Mesendoderm (in vitro differentiated cells): ENCODE measurements around the gene DNAI7.

Experiments
- DNase-seq: peaks from one replicate; pipeline ENCODE4 v3.0.0; 2013
- H2AK5ac ChIP-seq: 2 replicates; pipeline ENCODE4 v1.6.1; 2013; ENCODE audit warnings: low read length, inconsistent platforms
- H2BK120ac ChIP-seq: 2 replicates; pipeline ENCODE4 v1.6.1; 2013; ENCODE audit warnings: low read depth, mild to moderate bottlenecking, low read length, moderate library complexity, mixed read lengths
- H2BK15ac ChIP-seq: replicated peaks from 2 replicates; pipeline ENCODE4 v1.6.1; 2013; ENCODE audit warnings: low read depth, mild to moderate bottlenecking, moderate library complexity
- H2BK5ac ChIP-seq: 2 replicates; pipeline ENCODE4 v1.6.1; 2013; ENCODE audit warnings: low read length, inconsistent platforms
- H3K18ac ChIP-seq: 2 replicates; pipeline ENCODE4 v1.6.1; 2013; ENCODE audit warnings: mild to moderate bottlenecking, low read length, mixed read lengths
- H3K23ac ChIP-seq: one replicate; pipeline ENCODE4 v1.6.1; 2013; ENCODE audit warnings: low read length
- H3K27ac ChIP-seq: 2 replicates; pipeline ENCODE4 v1.5.1; 2013; ENCODE audit warnings: low read depth, mild to moderate bottlenecking, inconsistent platforms, low read length, moderate library complexity
- H3K27me3 ChIP-seq: 2 replicates; pipeline ENCODE4 v1.6.1; 2013; ENCODE audit warnings: low read length, control low read depth, mild to moderate bottlenecking, inconsistent platforms; ENCODE audit not compliant: insufficient read depth, poor library complexity
- H3K36me3 ChIP-seq: 2 replicates; pipeline ENCODE4 v1.6.1; 2013; ENCODE audit warnings: low read length, inconsistent platforms; ENCODE audit not compliant: control insufficient read depth, insufficient read depth
- H3K4ac ChIP-seq: one replicate; pipeline ENCODE4 v1.6.1; 2013; ENCODE audit warnings: low read depth, mild to moderate bottlenecking, low read length, moderate library complexity
- H3K4me1 ChIP-seq: 2 replicates; pipeline ENCODE4 v1.6.1; 2013; ENCODE audit warnings: low read depth, low read length, inconsistent platforms; ENCODE audit not compliant: control insufficient read depth
- H3K4me2 ChIP-seq: 2 replicates; pipeline ENCODE4 v1.6.1; 2013; ENCODE audit warnings: low read length
- H3K4me3 ChIP-seq: 2 replicates; pipeline ENCODE4 v1.5.1; 2013; ENCODE audit warnings: mild to moderate bottlenecking, low read length
- H3K56ac ChIP-seq: one replicate; pipeline ENCODE4 v1.6.1; 2013; ENCODE audit warnings: low read length
- H3K79me1 ChIP-seq: 2 replicates; pipeline ENCODE4 v1.6.1; 2013; ENCODE audit warnings: low read length, inconsistent platforms
- H3K79me2 ChIP-seq: 2 replicates; pipeline ENCODE4 v1.6.1; 2013; ENCODE audit warnings: mild to moderate bottlenecking, low read length; ENCODE audit not compliant: control insufficient read depth, insufficient read depth
- H3K9ac ChIP-seq: 2 replicates; pipeline ENCODE4 v1.6.1; 2013; ENCODE audit warnings: low read length, inconsistent platforms
- H4K5ac ChIP-seq: one replicate; pipeline ENCODE4 v1.6.1; 2013; ENCODE audit warnings: low read length
- H4K8ac ChIP-seq: one replicate; pipeline ENCODE4 v1.6.1; 2013; ENCODE audit warnings: low read depth, mild to moderate bottlenecking, control low read depth, low read length, moderate library complexity
- WGBS: extraction: QIAGEN DNeasy Blood & Tissue Kit; methylation state at CpG from one replicate; pipeline ENCODE4 v1.1.7; 2013; ENCODE audit warnings: low lambda C conversion rate, missing lambda C conversion rate; ENCODE audit not compliant: insufficient coverage; ENCODE audit errors: extremely low coverage; 5-methylcytosine and 5-hydroxymethylcytosine counted together

Gene DNAI7

DNA sequence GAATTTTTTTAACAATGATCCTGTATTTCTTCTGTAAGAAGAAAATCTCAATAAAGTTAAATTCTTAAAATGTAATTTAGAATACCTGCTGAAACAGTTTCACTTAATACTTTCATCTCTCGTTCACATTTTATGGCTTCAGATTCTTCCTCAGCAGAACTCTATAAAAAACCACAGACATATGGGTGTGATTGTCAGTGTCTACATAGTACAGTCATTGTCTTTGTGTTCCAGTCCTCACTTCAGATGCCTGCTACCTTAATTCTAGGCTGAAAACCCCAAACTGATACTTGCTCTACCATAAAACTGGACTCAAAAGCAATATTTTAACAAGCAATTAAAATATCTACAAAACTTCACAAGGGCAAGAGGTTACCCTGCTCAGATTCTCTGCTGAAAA is 71.8 kb downstream of the DNAI7 start:
- H3K4me3 ChIP-seq = no peak overlapping the region
- H3K4ac ChIP-seq = no peak overlapping the region
- no peak overlapping the region for H4K8ac ChIP-seq
- H3K27ac ChIP-seq = no peak overlapping the region
- no peak overlapping the region for H3K18ac ChIP-seq
- no peak for DNase-seq
- H2BK120ac ChIP-seq = no peak overlapping the region
- H3K4me1 ChIP-seq = no peaks in the 10 kb centered on the region
- WGBS = no CpG with 5 or more reads among the region's 1 CpG
- H3K9ac ChIP-seq = no peak overlapping the region
- H3K79me2 ChIP-seq = no peaks in the 10 kb centered on the region
- H3K79me1 ChIP-seq = no peaks in the 10 kb centered on the region
- no peaks in the 10 kb centered on the region for H3K36me3 ChIP-seq
- H2BK5ac ChIP-seq = no peak overlapping the region
- H4K5ac ChIP-seq = no peak overlapping the region
- H3K23ac ChIP-seq = no peak overlapping the region
- no peak overlapping the region for H3K56ac ChIP-seq
- H3K27me3 ChIP-seq = no peaks in the 10 kb centered on the region
- no peak overlapping the region for H2AK5ac ChIP-seq
- no peak overlapping the region for H3K4me2 ChIP-seq
- no peak overlapping the region for H2BK15ac ChIP-seq

DNA sequence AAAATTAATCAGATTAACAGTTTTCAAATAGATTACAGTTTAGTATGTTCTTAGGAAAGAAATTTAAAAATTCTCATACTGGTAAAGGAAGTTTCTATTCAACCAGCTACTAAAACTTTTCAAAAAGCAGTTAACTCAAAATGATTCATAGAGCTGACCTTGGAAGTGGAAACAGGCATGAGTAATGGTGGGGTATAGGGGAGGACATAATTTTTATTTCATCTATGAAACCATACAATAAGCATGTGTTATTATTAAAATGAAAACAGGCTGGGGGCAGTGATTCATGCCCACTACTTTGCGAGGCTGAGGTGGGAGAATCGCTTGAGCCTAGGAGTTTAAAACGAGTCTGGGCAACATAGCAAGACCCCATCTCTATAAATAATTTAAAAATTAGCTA is 73.0 kb downstream of the DNAI7 start:
- Histone ChIP-seq H3K4me2 (no peak overlapping the region), H3K36me3 (no peaks in the 10 kb centered on the region), H3K4me1 (no peaks in the 10 kb centered on the region), H2AK5ac (no peak overlapping the region), H3K4me3 (no peak overlapping the region), H3K4ac (no peak overlapping the region), H3K79me1 (no peaks in the 10 kb centered on the region), H3K18ac (no peak overlapping the region), H3K79me2 (no peaks in the 10 kb centered on the region), H2BK5ac (no peak overlapping the region), H4K5ac (no peak overlapping the region), H3K23ac (no peak overlapping the region), H2BK15ac (no peak overlapping the region), H3K27me3 (no peaks in the 10 kb centered on the region), H3K56ac (no peak overlapping the region), H3K27ac (no peak overlapping the region), H3K9ac (no peak overlapping the region), H4K8ac (no peak overlapping the region), H2BK120ac (no peak overlapping the region)
- WGBS = no CpG with 5 or more reads among the region's 3 CpGs
- no peak for DNase-seq

DNA sequence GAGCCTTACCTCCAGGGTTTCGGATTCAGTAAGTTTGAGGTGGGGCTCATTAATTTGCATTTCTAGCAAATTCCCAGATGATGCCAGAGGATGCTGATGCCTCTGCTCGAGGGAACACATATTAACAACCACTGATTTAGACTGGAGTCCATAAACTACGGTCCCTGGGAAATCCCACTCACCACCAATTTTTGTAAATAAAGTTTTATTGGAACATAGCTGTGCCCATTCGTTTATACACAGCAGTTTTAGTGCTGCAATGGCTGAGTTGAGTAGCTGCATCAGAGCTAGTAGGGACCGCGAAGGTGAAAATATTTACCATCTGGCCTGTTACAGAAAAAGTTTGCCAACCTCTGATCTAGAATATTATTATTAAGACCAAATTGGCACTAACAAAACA is 73.8 kb downstream of the DNAI7 start:
- H3K4me3 ChIP-seq = no peak overlapping the region
- H3K36me3 ChIP-seq = no peaks in the 10 kb centered on the region
- no peaks in the 10 kb centered on the region for H3K79me2 ChIP-seq
- no peaks in the 10 kb centered on the region for H3K79me1 ChIP-seq
- no CpG with 5 or more reads among the region's 6 CpGs for WGBS
- H3K56ac ChIP-seq = no peak overlapping the region
- H3K27me3 ChIP-seq = no peaks in the 10 kb centered on the region
- H2AK5ac ChIP-seq = no peak overlapping the region
- no peak overlapping the region for H4K8ac ChIP-seq
- no peak overlapping the region for H3K18ac ChIP-seq
- no peak overlapping the region for H3K9ac ChIP-seq
- no peak overlapping the region for H2BK5ac ChIP-seq
- no peak overlapping the region for H2BK15ac ChIP-seq
- no peak overlapping the region for H3K4ac ChIP-seq
- H3K27ac ChIP-seq = no peak overlapping the region
- H2BK120ac ChIP-seq = no peak overlapping the region
- H3K23ac ChIP-seq = no peak overlapping the region
- no peaks in the 10 kb centered on the region for H3K4me1 ChIP-seq
- DNase-seq = no peak
- H4K5ac ChIP-seq = no peak overlapping the region
- H3K4me2 ChIP-seq = no peak overlapping the region

DNA sequence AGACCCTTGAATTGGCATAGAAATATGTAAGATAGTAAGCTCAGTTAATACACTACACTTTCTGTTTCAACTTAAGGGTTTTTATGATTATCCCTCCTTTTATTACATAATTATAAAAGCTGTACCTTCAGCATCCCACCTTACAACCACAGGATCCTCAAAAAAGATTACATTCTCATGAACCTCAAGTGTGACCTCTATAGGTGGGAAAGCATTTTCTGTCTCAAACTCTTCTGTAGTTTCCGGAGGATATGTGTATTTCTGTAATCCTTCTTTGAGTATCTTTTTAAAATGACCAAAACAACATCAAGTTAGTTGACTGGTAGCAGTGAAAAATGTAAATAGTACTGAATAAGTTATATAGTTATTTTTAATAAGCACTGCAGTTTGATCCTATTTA is 75.9 kb downstream of the DNAI7 start:
- WGBS = no CpG with 5 or more reads among the region's 1 CpG
- Histone ChIP-seq H3K36me3 (no peaks in the 10 kb centered on the region), H3K27ac (no peak overlapping the region), H3K4me1 (no peaks in the 10 kb centered on the region), H2BK120ac (no peak overlapping the region), H3K79me1 (no peaks in the 10 kb centered on the region), H3K18ac (no peak overlapping the region), H3K9ac (no peak overlapping the region), H3K4ac (no peak overlapping the region), H3K23ac (no peak overlapping the region), H2BK15ac (no peak overlapping the region), H3K4me2 (no peak overlapping the region), H3K56ac (no peak overlapping the region), H3K27me3 (no peaks in the 10 kb centered on the region), H3K4me3 (no peak overlapping the region), H4K5ac (no peak overlapping the region), H3K79me2 (no peaks in the 10 kb centered on the region), H2BK5ac (no peak overlapping the region), H2AK5ac (no peak overlapping the region), H4K8ac (no peak overlapping the region)
- no peak for DNase-seq

DNA sequence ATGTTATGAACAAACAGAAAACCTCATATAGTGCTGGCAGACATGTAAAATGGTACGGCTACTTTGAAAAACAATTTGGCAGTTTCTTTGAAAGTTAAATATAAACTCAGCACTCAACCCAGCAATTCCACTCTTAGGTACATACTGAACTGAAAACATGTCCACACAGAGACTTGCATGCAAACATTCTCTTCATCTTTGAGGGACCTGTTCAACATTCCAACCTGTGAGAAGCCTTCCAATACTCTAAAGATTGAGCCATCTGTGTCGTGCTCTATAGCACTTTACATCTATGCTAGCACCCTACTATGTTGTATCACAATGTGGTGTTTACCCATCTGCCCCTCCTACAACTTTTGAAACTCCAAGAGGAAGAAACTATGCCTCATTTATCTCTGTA is 79.3 kb downstream of the DNAI7 start:
- Histone ChIP-seq H2AK5ac (no peak overlapping the region), H4K8ac (no peak overlapping the region), H4K5ac (no peak overlapping the region), H3K9ac (no peak overlapping the region), H3K79me2 (no peaks in the 10 kb centered on the region), H3K27me3 (no peaks in the 10 kb centered on the region), H3K4ac (no peak overlapping the region), H3K56ac (no peak overlapping the region), H3K23ac (no peak overlapping the region), H3K36me3 (no peaks in the 10 kb centered on the region), H2BK5ac (no peak overlapping the region), H3K4me2 (no peak overlapping the region), H3K4me1 (no peaks in the 10 kb centered on the region), H2BK120ac (no peak overlapping the region), H3K79me1 (no peaks in the 10 kb centered on the region), H2BK15ac (no peak overlapping the region), H3K18ac (no peak overlapping the region), H3K4me3 (no peak overlapping the region), H3K27ac (no peak overlapping the region)
- WGBS = no CpG with 5 or more reads among the region's 2 CpGs
- DNase-seq = no peak

DNA sequence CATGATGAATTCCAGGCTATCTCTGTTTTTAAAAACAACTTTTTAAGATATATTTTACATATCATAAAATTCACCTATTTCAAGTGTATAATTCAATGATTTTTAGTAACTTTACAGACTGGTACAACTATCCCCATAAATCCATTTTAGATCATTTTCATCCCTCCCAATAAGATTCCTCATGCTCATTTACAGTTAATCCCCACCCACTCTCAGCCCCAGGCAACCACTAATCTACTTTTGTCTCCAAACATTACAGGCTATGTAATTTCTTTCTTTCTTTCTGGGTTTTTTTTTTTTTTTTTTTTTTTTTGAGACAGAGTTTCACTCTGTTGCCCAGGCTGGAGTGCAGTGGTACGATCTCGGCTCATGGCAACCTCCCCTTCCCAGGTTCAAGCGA is 81.3 kb downstream of the DNAI7 start:
- Histone ChIP-seq H3K9ac (no peak overlapping the region), H3K4me1 (no peaks in the 10 kb centered on the region), H3K4me2 (no peak overlapping the region), H2AK5ac (no peak overlapping the region), H3K23ac (no peak overlapping the region), H3K79me1 (no peaks in the 10 kb centered on the region), H3K27me3 (no peaks in the 10 kb centered on the region), H3K4me3 (no peak overlapping the region), H3K18ac (no peak overlapping the region), H4K5ac (no peak overlapping the region), H2BK120ac (no peak overlapping the region), H3K4ac (no peak overlapping the region), H3K56ac (no peak overlapping the region), H3K36me3 (no peaks in the 10 kb centered on the region), H2BK5ac (no peak overlapping the region), H3K27ac (no peak overlapping the region), H3K79me2 (no peaks in the 10 kb centered on the region), H2BK15ac (no peak overlapping the region), H4K8ac (no peak overlapping the region)
- WGBS = no CpG with 5 or more reads among the region's 3 CpGs
- DNase-seq = no peak
